ENCODE results near the gene IL3. TPM values are rescaled to one million over a fixed set of nuclear protein-coding genes. Genes with fewer than 3 reads are reported as not detected.

The IL3 gene
- total RNA-seq, 1 experiment from 2014 or later, result not detected

DNA sequence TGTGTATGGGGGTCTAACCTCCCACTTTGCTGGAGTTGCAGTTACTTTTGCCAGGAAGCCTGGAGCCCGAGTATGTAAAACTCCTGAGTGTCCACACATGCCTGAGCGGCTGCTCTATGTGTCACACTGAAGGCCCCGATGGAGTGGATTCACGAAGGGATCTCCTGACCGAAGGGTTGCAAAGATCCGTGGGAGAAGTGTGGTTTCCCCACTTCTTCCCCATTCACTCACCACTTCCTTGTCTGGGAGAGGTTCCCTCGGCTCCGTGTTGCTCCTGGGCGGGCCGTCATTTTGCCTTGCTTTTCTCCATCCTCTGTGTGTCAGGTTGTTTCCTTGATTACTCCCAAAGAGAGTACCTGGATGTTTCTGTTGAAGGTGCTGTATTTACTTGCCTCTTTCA is 16.2 kb upstream of the IL3 start:
- Mint-ChIP-seq H3K27me3 (ENCODE audit: low read depth) (no peaks in the 10 kb centered on the region), H3K9me3 (peaks cover 3% of the 10 kb centered on the region), H3K27ac (no peak overlapping the region), H3K4me1 (peaks cover 14% of the 10 kb centered on the region), H3K36me3 (no peaks in the 10 kb centered on the region), H3K4me3 (no peak overlapping the region)
- CTCF ChIA-PET, result no interaction called here
- ATAC-seq (no peak), DNase-seq (ENCODE audit: low spot score) (no peak)
- no peak for TF ChIP-seq NFATC4 (CRISPR knock-in tag; IDR thresholded peaks at IDR 0.05)
- no peak for TF ChIP-seq FOXJ3 (CRISPR knock-in tag; IDR thresholded peaks at IDR 0.05; ENCODE audit: borderline replicate concordance)
- TF ChIP-seq OVOL2 (CRISPR knock-in tag; IDR thresholded peaks at IDR 0.05; ENCODE audit: borderline replicate concordance), result no peak
- TF ChIP-seq NR1H2 (CRISPR knock-in tag; IDR thresholded peaks at IDR 0.05), result no peak
- TF ChIP-seq ZNF138 (CRISPR knock-in tag; conservative IDR thresholded peaks at IDR 0.05), result no peak
- TF ChIP-seq, protein P1, sequence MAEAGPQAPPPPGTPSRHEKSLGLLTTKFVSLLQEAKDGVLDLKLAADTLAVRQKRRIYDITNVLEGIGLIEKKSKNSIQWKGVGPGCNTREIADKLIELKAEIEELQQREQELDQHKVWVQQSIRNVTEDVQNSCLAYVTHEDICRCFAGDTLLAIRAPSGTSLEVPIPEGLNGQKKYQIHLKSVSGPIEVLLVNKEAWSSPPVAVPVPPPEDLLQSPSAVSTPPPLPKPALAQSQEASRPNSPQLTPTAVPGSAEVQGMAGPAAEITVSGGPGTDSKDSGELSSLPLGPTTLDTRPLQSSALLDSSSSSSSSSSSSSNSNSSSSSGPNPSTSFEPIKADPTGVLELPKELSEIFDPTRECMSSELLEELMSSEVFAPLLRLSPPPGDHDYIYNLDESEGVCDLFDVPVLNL (CRISPR knock-in tag; IDR thresholded peaks at IDR 0.05; ENCODE audit: borderline replicate concordance, low read depth), result no peak
- TF ChIP-seq, protein P2, sequence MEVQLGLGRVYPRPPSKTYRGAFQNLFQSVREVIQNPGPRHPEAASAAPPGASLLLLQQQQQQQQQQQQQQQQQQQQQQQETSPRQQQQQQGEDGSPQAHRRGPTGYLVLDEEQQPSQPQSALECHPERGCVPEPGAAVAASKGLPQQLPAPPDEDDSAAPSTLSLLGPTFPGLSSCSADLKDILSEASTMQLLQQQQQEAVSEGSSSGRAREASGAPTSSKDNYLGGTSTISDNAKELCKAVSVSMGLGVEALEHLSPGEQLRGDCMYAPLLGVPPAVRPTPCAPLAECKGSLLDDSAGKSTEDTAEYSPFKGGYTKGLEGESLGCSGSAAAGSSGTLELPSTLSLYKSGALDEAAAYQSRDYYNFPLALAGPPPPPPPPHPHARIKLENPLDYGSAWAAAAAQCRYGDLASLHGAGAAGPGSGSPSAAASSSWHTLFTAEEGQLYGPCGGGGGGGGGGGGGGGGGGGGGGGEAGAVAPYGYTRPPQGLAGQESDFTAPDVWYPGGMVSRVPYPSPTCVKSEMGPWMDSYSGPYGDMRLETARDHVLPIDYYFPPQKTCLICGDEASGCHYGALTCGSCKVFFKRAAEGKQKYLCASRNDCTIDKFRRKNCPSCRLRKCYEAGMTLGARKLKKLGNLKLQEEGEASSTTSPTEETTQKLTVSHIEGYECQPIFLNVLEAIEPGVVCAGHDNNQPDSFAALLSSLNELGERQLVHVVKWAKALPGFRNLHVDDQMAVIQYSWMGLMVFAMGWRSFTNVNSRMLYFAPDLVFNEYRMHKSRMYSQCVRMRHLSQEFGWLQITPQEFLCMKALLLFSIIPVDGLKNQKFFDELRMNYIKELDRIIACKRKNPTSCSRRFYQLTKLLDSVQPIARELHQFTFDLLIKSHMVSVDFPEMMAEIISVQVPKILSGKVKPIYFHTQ (CRISPR knock-in tag; IDR thresholded peaks at IDR 0.05), result no peak
- TF ChIP-seq ATF1 (CRISPR knock-in tag; IDR thresholded peaks at IDR 0.05), result no peak
- TF ChIP-seq, protein P3, sequence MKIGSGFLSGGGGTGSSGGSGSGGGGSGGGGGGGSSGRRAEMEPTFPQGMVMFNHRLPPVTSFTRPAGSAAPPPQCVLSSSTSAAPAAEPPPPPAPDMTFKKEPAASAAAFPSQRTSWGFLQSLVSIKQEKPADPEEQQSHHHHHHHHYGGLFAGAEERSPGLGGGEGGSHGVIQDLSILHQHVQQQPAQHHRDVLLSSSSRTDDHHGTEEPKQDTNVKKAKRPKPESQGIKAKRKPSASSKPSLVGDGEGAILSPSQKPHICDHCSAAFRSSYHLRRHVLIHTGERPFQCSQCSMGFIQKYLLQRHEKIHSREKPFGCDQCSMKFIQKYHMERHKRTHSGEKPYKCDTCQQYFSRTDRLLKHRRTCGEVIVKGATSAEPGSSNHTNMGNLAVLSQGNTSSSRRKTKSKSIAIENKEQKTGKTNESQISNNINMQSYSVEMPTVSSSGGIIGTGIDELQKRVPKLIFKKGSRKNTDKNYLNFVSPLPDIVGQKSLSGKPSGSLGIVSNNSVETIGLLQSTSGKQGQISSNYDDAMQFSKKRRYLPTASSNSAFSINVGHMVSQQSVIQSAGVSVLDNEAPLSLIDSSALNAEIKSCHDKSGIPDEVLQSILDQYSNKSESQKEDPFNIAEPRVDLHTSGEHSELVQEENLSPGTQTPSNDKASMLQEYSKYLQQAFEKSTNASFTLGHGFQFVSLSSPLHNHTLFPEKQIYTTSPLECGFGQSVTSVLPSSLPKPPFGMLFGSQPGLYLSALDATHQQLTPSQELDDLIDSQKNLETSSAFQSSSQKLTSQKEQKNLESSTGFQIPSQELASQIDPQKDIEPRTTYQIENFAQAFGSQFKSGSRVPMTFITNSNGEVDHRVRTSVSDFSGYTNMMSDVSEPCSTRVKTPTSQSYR (CRISPR knock-in tag; IDR thresholded peaks at IDR 0.05), result no peak
- TF ChIP-seq, protein P4, sequence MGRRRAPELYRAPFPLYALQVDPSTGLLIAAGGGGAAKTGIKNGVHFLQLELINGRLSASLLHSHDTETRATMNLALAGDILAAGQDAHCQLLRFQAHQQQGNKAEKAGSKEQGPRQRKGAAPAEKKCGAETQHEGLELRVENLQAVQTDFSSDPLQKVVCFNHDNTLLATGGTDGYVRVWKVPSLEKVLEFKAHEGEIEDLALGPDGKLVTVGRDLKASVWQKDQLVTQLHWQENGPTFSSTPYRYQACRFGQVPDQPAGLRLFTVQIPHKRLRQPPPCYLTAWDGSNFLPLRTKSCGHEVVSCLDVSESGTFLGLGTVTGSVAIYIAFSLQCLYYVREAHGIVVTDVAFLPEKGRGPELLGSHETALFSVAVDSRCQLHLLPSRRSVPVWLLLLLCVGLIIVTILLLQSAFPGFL (CRISPR knock-in tag; IDR thresholded peaks at IDR 0.05; ENCODE audit: borderline replicate concordance), result no peak
- TF ChIP-seq JUN (CRISPR knock-in tag; IDR thresholded peaks at IDR 0.05), result no peak
- no peak for TF ChIP-seq FOXP1 (CRISPR knock-in tag; IDR thresholded peaks at IDR 0.05; ENCODE audit: borderline replicate concordance)
- TF ChIP-seq, protein P5, sequence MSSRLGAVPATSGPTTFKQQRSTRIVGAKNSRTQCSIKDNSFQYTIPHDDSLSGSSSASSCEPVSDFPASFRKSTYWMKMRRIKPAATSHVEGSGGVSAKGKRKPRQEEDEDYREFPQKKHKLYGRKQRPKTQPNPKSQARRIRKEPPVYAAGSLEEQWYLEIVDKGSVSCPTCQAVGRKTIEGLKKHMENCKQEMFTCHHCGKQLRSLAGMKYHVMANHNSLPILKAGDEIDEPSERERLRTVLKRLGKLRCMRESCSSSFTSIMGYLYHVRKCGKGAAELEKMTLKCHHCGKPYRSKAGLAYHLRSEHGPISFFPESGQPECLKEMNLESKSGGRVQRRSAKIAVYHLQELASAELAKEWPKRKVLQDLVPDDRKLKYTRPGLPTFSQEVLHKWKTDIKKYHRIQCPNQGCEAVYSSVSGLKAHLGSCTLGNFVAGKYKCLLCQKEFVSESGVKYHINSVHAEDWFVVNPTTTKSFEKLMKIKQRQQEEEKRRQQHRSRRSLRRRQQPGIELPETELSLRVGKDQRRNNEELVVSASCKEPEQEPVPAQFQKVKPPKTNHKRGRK (CRISPR knock-in tag; IDR thresholded peaks at IDR 0.05; ENCODE audit: borderline replicate concordance), result no peak
- TF ChIP-seq CREM (CRISPR knock-in tag; IDR thresholded peaks at IDR 0.05), result no peak
- TF ChIP-seq GABPB1 (CRISPR knock-in tag; IDR thresholded peaks at IDR 0.05), result no peak
- no peak for TF ChIP-seq HMGA2 (CRISPR knock-in tag; IDR thresholded peaks at IDR 0.05)
- POLR2A ChIA-PET, result no interaction called here

DNA sequence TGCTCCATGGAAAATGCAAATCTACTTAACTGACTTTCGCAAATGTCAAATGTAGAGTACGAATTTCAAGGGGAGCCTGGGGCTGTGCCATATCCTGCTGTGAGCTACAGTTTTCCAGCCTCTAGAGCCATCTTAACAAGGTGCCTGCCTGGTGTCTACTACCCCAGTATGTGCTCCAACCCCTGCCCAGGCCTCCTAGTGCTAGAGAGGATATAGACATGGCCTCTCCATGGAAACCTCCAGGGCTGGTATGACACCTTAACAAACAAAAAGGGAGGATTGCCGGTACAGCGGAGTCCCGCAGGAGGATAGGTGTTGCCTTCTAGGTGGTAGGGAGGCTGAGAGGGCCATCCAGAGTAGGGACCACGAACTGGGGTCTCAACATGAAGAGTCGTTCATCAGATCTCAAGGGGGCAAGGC is 13.6 kb upstream of the IL3 start:
- ATAC-seq (peak; percentile 62), DNase-seq (ENCODE audit: low spot score) (no peak)
- POLR2A ChIA-PET, result no interaction called here
- no peak for TF ChIP-seq RORB (CRISPR knock-in tag; IDR thresholded peaks at IDR 0.05)
- TF ChIP-seq, protein P6, sequence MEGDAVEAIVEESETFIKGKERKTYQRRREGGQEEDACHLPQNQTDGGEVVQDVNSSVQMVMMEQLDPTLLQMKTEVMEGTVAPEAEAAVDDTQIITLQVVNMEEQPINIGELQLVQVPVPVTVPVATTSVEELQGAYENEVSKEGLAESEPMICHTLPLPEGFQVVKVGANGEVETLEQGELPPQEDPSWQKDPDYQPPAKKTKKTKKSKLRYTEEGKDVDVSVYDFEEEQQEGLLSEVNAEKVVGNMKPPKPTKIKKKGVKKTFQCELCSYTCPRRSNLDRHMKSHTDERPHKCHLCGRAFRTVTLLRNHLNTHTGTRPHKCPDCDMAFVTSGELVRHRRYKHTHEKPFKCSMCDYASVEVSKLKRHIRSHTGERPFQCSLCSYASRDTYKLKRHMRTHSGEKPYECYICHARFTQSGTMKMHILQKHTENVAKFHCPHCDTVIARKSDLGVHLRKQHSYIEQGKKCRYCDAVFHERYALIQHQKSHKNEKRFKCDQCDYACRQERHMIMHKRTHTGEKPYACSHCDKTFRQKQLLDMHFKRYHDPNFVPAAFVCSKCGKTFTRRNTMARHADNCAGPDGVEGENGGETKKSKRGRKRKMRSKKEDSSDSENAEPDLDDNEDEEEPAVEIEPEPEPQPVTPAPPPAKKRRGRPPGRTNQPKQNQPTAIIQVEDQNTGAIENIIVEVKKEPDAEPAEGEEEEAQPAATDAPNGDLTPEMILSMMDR (IDR thresholded peaks at IDR 0.05), result no peak
- TF ChIP-seq, protein P7, sequence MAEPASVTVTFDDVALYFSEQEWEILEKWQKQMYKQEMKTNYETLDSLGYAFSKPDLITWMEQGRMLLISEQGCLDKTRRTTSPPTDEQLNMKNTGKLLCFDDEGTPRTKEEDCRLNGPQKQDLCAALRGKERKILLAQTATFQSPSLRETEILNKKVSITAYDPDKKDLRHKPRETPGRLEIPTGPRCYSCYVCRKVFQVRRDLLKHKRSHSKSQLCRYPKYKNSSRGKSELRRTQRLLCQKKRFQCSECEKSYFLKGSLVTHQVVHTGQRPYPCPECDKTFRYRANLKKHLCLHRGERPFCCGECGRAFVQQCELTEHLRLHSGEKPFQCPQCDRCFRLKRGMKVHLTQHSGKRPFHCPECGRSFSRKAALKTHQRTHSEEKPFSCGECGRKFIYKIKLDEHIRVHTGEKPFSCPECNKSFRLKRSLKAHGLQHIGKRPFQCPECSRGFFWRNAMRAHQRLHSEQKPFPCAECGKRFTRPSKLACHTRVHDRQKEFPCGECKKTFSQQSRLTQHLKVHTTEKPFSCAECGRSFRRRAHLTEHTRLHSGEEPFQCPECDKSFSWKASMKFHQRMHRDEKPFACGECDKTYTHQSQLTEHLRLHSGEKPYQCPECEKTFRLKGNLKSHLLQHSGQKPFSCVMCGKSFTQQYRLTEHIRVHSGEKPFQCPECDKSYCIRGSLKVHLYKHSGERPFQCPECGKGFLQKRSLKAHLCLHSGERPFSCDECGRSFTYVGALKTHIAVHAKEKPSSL (CRISPR knock-in tag; conservative IDR thresholded peaks at IDR 0.05), result no peak
- TF ChIP-seq, protein P8, sequence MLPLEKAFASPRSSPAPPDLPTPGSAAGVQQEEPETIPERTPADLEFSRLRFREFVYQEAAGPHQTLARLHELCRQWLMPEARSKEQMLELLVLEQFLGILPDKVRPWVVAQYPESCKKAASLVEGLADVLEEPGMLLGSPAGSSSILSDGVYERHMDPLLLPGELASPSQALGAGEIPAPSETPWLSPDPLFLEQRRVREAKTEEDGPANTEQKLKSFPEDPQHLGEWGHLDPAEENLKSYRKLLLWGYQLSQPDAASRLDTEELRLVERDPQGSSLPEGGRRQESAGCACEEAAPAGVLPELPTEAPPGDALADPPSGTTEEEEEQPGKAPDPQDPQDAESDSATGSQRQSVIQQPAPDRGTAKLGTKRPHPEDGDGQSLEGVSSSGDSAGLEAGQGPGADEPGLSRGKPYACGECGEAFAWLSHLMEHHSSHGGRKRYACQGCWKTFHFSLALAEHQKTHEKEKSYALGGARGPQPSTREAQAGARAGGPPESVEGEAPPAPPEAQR (CRISPR knock-in tag; IDR thresholded peaks at IDR 0.05), result no peak

More for the DNA sequence above, 13.6 kb upstream of the IL3 start:
- H3K4me1 Mint-ChIP-seq, result peaks cover 14% of the 10 kb centered on the region
- H3K27me3 Mint-ChIP-seq (ENCODE audit: low read depth), result no peaks in the 10 kb centered on the region
- no peak overlapping the region for H3K27ac Mint-ChIP-seq
- H3K9me3 Mint-ChIP-seq, result peaks cover 3% of the 10 kb centered on the region
- H3K4me3 Mint-ChIP-seq, result no peak overlapping the region
- H3K36me3 Mint-ChIP-seq, result no peaks in the 10 kb centered on the region
- CTCF ChIA-PET, result no interaction called here

Data from WTC11 (cell line).